Measurements from ENCODE around the gene PIEZO2.

GRCh38 chr18:11147962-11148679 is 1.2 kb downstream of the PIEZO2 start:
- TF ChIP-seq CTCF (IDR thresholded peaks at IDR 0.05 in 4 of 5, conservative IDR thresholded peaks at IDR 0.05 in 1 of 5) (no peak), POLR2A (IDR thresholded peaks at IDR 0.05) (no peak)
